OCI-LY7 (cell line): ENCODE results near the gene RXRA. TPM values are rescaled to one million over a fixed set of nuclear protein-coding genes. Genes with fewer than 3 reads are reported as not detected.

Source experiments
- BruUV-seq: library from RNA; stranded (reverse); fragments of 400-500 nt; replicated peaks from 2 replicates; lab custom pipeline; 2021; lab: Mats Ljungman, UMichigan
- CTCF ChIA-PET: fragments of 300-600 bp; sonication (Branson Sonifier 250); formaldehyde crosslinking; loops from one replicate; lab custom pipeline; 2022; ENCODE audit warnings: antibody characterized with exemption; ENCODE audit not compliant: unreplicated experiment; lab: Charles Lee
- POLR2A ChIA-PET: fragments of 300-600 bp; sonication (Branson Sonifier 250); formaldehyde crosslinking; loops from one replicate; lab custom pipeline; 2022; ENCODE audit warnings: antibody characterized with exemption; lab: Charles Lee
- DNase-seq: peaks from one replicate; pipeline ENCODE4 v3.0.0-alpha.2; 2015; ENCODE audit warnings: low spot score
- H2AFZ ChIP-seq: fragments of 200-600 bp; sonication (generic), shearing (Covaris generic); 2 replicates; pipeline ENCODE4 v1.6.1; 2014; ENCODE audit warnings: mild to moderate bottlenecking, antibody characterized with exemption, low read length, moderate library complexity
- H3K27ac ChIP-seq: fragments of 200-600 bp; sonication (generic); 2 replicates; pipeline ENCODE4 v1.5.1; 2014; ENCODE audit warnings: mixed run types, low read depth, mild to moderate bottlenecking, moderate library complexity, low read length, inconsistent platforms; ENCODE audit not compliant: poor library complexity, severe bottlenecking
- H3K36me3 ChIP-seq: fragments of 200-600 bp; sonication (generic); 2 replicates; pipeline ENCODE4 v1.6.1; 2014; ENCODE audit warnings: mild to moderate bottlenecking, antibody characterized with exemption, low read length, moderate library complexity, mixed read lengths; ENCODE audit not compliant: insufficient read depth
- H3K4me1 ChIP-seq: fragments of 200-600 bp; sonication (generic); 2 replicates; pipeline ENCODE4 v1.5.1; 2014; ENCODE audit warnings: mild to moderate bottlenecking, low read length; ENCODE audit not compliant: insufficient read depth, poor library complexity, severe bottlenecking
- H3K4me2 ChIP-seq: fragments of 200-600 bp; sonication (generic); 2 replicates; pipeline ENCODE4 v1.6.1; 2014; ENCODE audit warnings: mild to moderate bottlenecking, low read length
- H3K4me3 ChIP-seq: fragments of 200-600 bp; sonication (generic); 2 replicates; pipeline ENCODE4 v1.5.1; 2014; ENCODE audit warnings: mild to moderate bottlenecking, low read depth, low read length; ENCODE audit not compliant: poor library complexity, severe bottlenecking
- H3K79me2 ChIP-seq: fragments of 200-600 bp; sonication (generic); 2 replicates; pipeline ENCODE4 v1.6.1; 2016; ENCODE audit warnings: low read depth, mild to moderate bottlenecking, low read length, moderate library complexity, mixed read lengths; ENCODE audit not compliant: insufficient read depth
- H3K9me2 ChIP-seq: fragments of 200-600 bp; sonication (generic); 2 replicates; pipeline ENCODE4 v1.6.1; 2016; ENCODE audit warnings: mild to moderate bottlenecking, low read length, mixed read lengths; ENCODE audit not compliant: insufficient read depth
- H3K9me3 ChIP-seq: fragments of 200-600 bp; sonication (generic); 2 replicates; pipeline ENCODE4 v1.6.1; 2014; ENCODE audit warnings: mild to moderate bottlenecking, mixed run types, low read length, mixed read lengths
- H4K20me1 ChIP-seq: fragments of 200-600 bp; sonication (generic); 2 replicates; pipeline ENCODE4 v1.6.1; 2014; ENCODE audit warnings: mild to moderate bottlenecking, antibody characterized with exemption, low read length, moderate library complexity, mixed read lengths; ENCODE audit not compliant: insufficient read depth
- EZH2phosphoT487 ChIP-seq: fragments of 200-600 bp; sonication (generic); IDR thresholded peaks from 2 replicates; pipeline ENCODE4 v1.6.1; 2018; ENCODE audit warnings: low read depth, borderline replicate concordance, mild to moderate bottlenecking, mixed run types, antibody characterized with exemption, low read length, moderate library complexity, mixed read lengths
- intact Hi-C: fragments of 100-400 bp; cut with micrococcal nuclease; formaldehyde crosslinking; loops from one replicate; pipeline ENCODE4 v1.10.0; 2022; ENCODE audit not compliant: unreplicated experiment
- total RNA-seq, 2 experiments: library from RNA; depleted of rRNA in 1 of 2; stranded (reverse); fragments of >200 nt in 1 of 2; shearing (Covaris generic) in 1 of 2; gene quantifications; 2 replicates each; pipeline ENCODE4 v1.2.3, GENCODE V29; 2014 to 2022
- TF ChIP-seq, protein P1 (sequence below): fragments of 200-600 bp; sonication (generic); conservative IDR thresholded peaks from 2 replicates; pipeline ENCODE4 v1.5.1; 2014; ENCODE audit warnings: mild to moderate bottlenecking, antibody characterized with exemption, low read length, moderate library complexity, mixed read lengths

Gene RXRA
- total RNA-seq, 2 experiments from 2014 or later = 0.25 to 0.40 TPM

DNA sequence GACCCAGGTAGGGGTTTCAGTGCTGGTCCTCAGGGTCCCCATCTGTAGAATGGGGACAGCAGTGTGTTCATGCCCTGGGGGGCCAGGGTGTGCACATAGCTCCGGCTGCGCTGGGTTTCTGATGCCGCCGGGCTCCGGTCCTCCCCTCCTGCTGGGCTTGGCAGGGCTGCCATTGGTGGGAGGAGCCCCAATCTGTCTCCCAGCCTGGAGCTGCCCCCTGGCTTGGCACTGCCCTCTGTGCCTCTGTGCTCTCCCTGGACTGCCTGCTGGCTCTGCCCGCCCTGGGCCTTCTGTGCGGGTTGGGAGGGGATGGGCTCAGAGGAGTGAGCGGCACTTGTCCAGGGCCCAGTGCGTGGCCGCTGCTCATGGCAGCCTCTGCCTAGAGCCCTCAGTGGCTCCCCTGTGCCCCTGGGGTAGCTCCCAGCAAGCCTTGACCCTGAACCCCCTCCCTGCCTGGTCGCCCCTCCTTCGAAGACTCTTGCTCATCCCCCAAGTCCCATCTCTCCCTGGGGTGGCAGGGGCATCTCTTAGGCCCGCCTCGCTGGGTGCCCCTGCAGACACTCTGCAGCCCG lies 35.7 kb downstream of the RXRA start:
- TF ChIP-seq, protein P1, sequence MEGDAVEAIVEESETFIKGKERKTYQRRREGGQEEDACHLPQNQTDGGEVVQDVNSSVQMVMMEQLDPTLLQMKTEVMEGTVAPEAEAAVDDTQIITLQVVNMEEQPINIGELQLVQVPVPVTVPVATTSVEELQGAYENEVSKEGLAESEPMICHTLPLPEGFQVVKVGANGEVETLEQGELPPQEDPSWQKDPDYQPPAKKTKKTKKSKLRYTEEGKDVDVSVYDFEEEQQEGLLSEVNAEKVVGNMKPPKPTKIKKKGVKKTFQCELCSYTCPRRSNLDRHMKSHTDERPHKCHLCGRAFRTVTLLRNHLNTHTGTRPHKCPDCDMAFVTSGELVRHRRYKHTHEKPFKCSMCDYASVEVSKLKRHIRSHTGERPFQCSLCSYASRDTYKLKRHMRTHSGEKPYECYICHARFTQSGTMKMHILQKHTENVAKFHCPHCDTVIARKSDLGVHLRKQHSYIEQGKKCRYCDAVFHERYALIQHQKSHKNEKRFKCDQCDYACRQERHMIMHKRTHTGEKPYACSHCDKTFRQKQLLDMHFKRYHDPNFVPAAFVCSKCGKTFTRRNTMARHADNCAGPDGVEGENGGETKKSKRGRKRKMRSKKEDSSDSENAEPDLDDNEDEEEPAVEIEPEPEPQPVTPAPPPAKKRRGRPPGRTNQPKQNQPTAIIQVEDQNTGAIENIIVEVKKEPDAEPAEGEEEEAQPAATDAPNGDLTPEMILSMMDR = no peak
- TF ChIP-seq EZH2phosphoT487 = no peak
- no peaks in the 10 kb centered on the region for H3K9me3 ChIP-seq
- intact Hi-C loops = no loop called here
- no peaks in the 10 kb centered on the region for H3K9me2 ChIP-seq
- ChIA-PET POLR2A (no interaction called here), CTCF (no interaction called here)
- no peak overlapping the region for H3K4me2 ChIP-seq
- no peak overlapping the region for H3K27ac ChIP-seq
- no peak for DNase-seq
- H2AFZ ChIP-seq = no peak overlapping the region
- H3K36me3 ChIP-seq = no peaks in the 10 kb centered on the region
- H3K79me2 ChIP-seq = no peaks in the 10 kb centered on the region
- no peak overlapping the region for H3K4me3 ChIP-seq
- no TSS peak for BruUV-seq
- H3K4me1 ChIP-seq = no peaks in the 10 kb centered on the region
- H4K20me1 ChIP-seq = no peaks in the 10 kb centered on the region

DNA sequence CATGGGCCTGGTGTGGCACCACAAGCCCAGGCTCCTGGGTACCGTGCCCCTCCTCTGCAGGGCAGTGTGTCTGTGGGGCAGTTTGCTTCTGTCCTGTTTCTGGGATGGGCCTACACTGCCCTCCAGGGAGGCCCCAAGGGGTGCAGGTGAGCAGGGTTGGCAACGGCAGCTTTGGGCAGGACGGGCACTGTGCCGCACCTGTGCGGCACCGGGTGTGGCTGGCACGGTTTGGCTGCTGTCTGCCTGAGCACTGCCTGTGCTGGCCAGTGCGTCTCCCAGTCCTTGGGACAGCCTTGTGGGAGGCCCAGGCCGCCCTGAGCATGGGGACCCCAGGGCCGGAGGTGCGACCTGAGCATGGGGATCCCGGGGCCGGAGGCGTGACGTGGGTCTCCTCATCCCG lies 37.2 kb downstream of the RXRA start:
- intact Hi-C loops = no loop called here
- no peaks in the 10 kb centered on the region for H3K79me2 ChIP-seq

More for the DNA sequence above, 37.2 kb downstream of the RXRA start:
- Histone ChIP-seq H3K4me1 (no peaks in the 10 kb centered on the region), H3K4me2 (no peak overlapping the region), H3K9me2 (no peaks in the 10 kb centered on the region), H4K20me1 (no peaks in the 10 kb centered on the region), H2AFZ (no peak overlapping the region), H3K4me3 (no peak overlapping the region), H3K9me3 (no peaks in the 10 kb centered on the region), H3K36me3 (no peaks in the 10 kb centered on the region), H3K27ac (no peak overlapping the region)
- DNase-seq = no peak
- no TSS peak for BruUV-seq
- ChIA-PET POLR2A (no interaction called here), CTCF (no interaction called here)
- TF ChIP-seq EZH2phosphoT487 = no peak
- TF ChIP-seq, protein P1 = no peak
